Measurements from ENCODE around the gene PTCD3. TPM values are rescaled to one million over a fixed set of nuclear protein-coding genes. Genes with fewer than 3 reads are reported as not detected.

PTCD3 gene
- total and polyA plus RNA-seq, 2 donors: 28.8 to 159 TPM

- 77% methylated on average over 7 of the region's 7 CpGs for WGBS
- Histone ChIP-seq H3K4me1 (ENCODE audit: insufficient read depth) (peaks cover 2% of the 10 kb centered on the region), H3K27ac (ENCODE audit: low read depth) (no peak overlapping the region), H3K4me3 (ENCODE audit: low read depth, low read length) (no peak overlapping the region), H3K36me3 (ENCODE audit: insufficient read depth) (no peaks in the 10 kb centered on the region)
- DNase-seq (ENCODE audit: extremely low spot score): no peak
Observed at GRCh38 chr2:86189782-86190416, 83.9 kb downstream of the PTCD3 start.

Small RNA genes within 50 kb of the gene (small RNA-seq; reads per million reads assigned to genes)
- not detected for gene RF00019
- gene SNORD94: 1,265 reads per million, percentile 99 among the genes with 10 or more reads in this experiment

Other genes with a start within 250 kb of the PTCD3 start
- gene ST3GAL5, start 217.2 kb upstream of the PTCD3 start, total RNA-seq: 59.4 TPM
- gene ST3GAL5, start 217.2 kb upstream of the PTCD3 start, polyA plus RNA-seq: 31.1 TPM
- gene POLR1A, start 349 bp upstream of the PTCD3 start, total RNA-seq: 11.5 TPM
- gene POLR1A, start 349 bp upstream of the PTCD3 start, polyA plus RNA-seq: 6.6 TPM
- gene IMMT, start 89.2 kb downstream of the PTCD3 start, total RNA-seq: 50.5 TPM
- gene IMMT, start 89.2 kb downstream of the PTCD3 start, polyA plus RNA-seq: 62.6 TPM
- gene MRPL35, start 93.2 kb downstream of the PTCD3 start, total RNA-seq: 49.5 TPM
- 39.0 TPM for gene MRPL35, start 93.2 kb downstream of the PTCD3 start, polyA plus RNA-seq
- gene REEP1, start 231.4 kb downstream of the PTCD3 start, total RNA-seq: 21.9 TPM
- 39.5 TPM for gene REEP1, start 231.4 kb downstream of the PTCD3 start, polyA plus RNA-seq